Panc1 (cell line): ENCODE results near the gene ABTB2.

Source experiments
- CTCF ChIP-seq: fragments of 450-650 bp; IDR thresholded peaks from 2 replicates; pipeline ENCODE4 v1.5.1; 2017; ENCODE audit warnings: mild to moderate bottlenecking
- REST ChIP-seq, 2 experiments: IDR thresholded peaks; 2 replicates each; pipeline ENCODE4 v1.6.1; 2011 to 2012; ENCODE audit warnings: low read depth in 2 of 2, control low read depth in 1 of 2, low read length in 1 of 2, mild to moderate bottlenecking in 1 of 2, moderate library complexity in 1 of 2; ENCODE audit not compliant: insufficient read depth in 1 of 2

- TF ChIP-seq CTCF (no peak), REST (IDR thresholded peaks at IDR 0.05; ENCODE audit: insufficient read depth in 1 of 2, low read depth in 2 of 2, low read length in 1 of 2) (no peak)
Observed at GRCh38 chr11:34135439-34135838, 222.4 kb downstream of the ABTB2 start.
